MCF 10A (cell line): Measurements from ENCODE around the gene OR8D2. TPM values are rescaled to one million over a fixed set of nuclear protein-coding genes. Genes with fewer than 3 reads are reported as not detected.
"Not testable (repeated sequence)": the region's sequence is repeated elsewhere in the genome, so short reads cannot be mapped to it uniquely, and the experiment has no call there.

ENCODE experiments used
- BruUV-seq: library from RNA; stranded (reverse); fragments of 400-500 nt; replicated peaks from 2 replicates; lab custom pipeline; 2021; lab: Mats Ljungman, UMichigan
- CTCF ChIA-PET: fragments of 300-600 bp; sonication (Branson Sonifier 250); formaldehyde crosslinking; extraction: SDS; loops from one replicate; lab custom pipeline; 2021; ENCODE audit warnings: antibody characterized with exemption, inconsistent platforms; lab: Yijun Ruan, JAX
- POLR2A ChIA-PET: fragments of 300-600, 350-650 bp; sonication (Branson Sonifier 250); formaldehyde crosslinking; extraction: SDS; loops from one replicate; lab custom pipeline; 2020; ENCODE audit warnings: antibody characterized with exemption, inconsistent platforms; lab: Yijun Ruan, JAX
- DNase-seq: peaks from one replicate; pipeline ENCODE4 v3.0.0-alpha.2; 2018; ENCODE audit not compliant: unreplicated experiment
- H3K27ac Mint-ChIP-seq: one replicate; pipeline ENCODE4 v1.8.0; 2022; ENCODE audit warnings: mild to moderate bottlenecking, low read depth, mixed read lengths; ENCODE audit not compliant: unreplicated experiment
- H3K27me3 Mint-ChIP-seq: one replicate; pipeline ENCODE4 v1.8.0; 2022; ENCODE audit warnings: mixed read lengths; ENCODE audit not compliant: insufficient read depth, unreplicated experiment
- H3K36me3 Mint-ChIP-seq: one replicate; pipeline ENCODE4 v1.8.0; 2022; ENCODE audit warnings: mild to moderate bottlenecking, moderate library complexity, mixed read lengths; ENCODE audit not compliant: insufficient read depth, unreplicated experiment
- H3K4me1 Mint-ChIP-seq: one replicate; pipeline ENCODE4 v1.8.0; 2022; ENCODE audit warnings: mixed read lengths; ENCODE audit not compliant: insufficient read depth, unreplicated experiment
- H3K4me3 Mint-ChIP-seq: one replicate; pipeline ENCODE4 v1.8.0; 2022; ENCODE audit warnings: mild to moderate bottlenecking, moderate library complexity, mixed read lengths; ENCODE audit not compliant: unreplicated experiment
- H3K9me3 Mint-ChIP-seq: one replicate; pipeline ENCODE4 v1.8.0; 2022; ENCODE audit warnings: mixed read lengths; ENCODE audit not compliant: unreplicated experiment
- CTCF ChIP-seq: fragments of 200-600 bp; IDR thresholded peaks from one replicate; pipeline ENCODE4 v1.8.0; 2022; ENCODE audit warnings: antibody characterized with exemption, mild to moderate bottlenecking; ENCODE audit not compliant: unreplicated experiment
- intact Hi-C: fragments of 100-400 bp; cut with micrococcal nuclease; formaldehyde crosslinking; loops from 2 replicates; pipeline ENCODE4 v1.14.1; 2022
- total RNA-seq: library from RNA; stranded (reverse); gene quantifications from 2 replicates; pipeline ENCODE4 v1.2.3, GENCODE V29; 2022

The OR8D2 gene
- total RNA-seq, 1 experiment from 2014 or later: not detected

- no peaks in the 10 kb centered on the region for H3K36me3 Mint-ChIP-seq
- CTCF ChIA-PET: interaction anchor here (1.0 to 1.8 kb wide), 3 partner anchors 203 to 208 kb away, joined by 3 to 5 read pairs (median 4); no protein-coding TSS in a partner anchor
- no peak for TF ChIP-seq CTCF
- BruUV-seq: no TSS peak
- peak; percentile 12 for DNase-seq
- no peaks in the 10 kb centered on the region for H3K4me1 Mint-ChIP-seq
- H3K4me3 Mint-ChIP-seq: no peak overlapping the region
- peaks cover 16% of the 10 kb centered on the region for H3K9me3 Mint-ChIP-seq
- H3K27me3 Mint-ChIP-seq: no peaks in the 10 kb centered on the region
- intact Hi-C loops: loop anchor here (1.0 kb wide), 1 partner anchor 207 kb away; no protein-coding TSS in a partner anchor
- POLR2A ChIA-PET: no interaction called here
- H3K27ac Mint-ChIP-seq: no peak overlapping the region
Measured at GRCh38 chr11:124277804-124278203, 42.2 kb downstream of the OR8D2 start.

- intact Hi-C loops: no loop called here
- ChIA-PET POLR2A (interaction anchor here (0.5 kb wide), 1 partner anchor 45 kb away, joined by 3 read pairs; no protein-coding TSS in a partner anchor), CTCF (interaction anchor here (1.0 to 1.8 kb wide), 2 partner anchors 202 to 206 kb away, joined by 4 to 5 read pairs; no protein-coding TSS in a partner anchor)
- Mint-ChIP-seq H3K4me1 (no peaks in the 10 kb centered on the region), H3K9me3 (peaks cover 16% of the 10 kb centered on the region), H3K27me3 (peaks cover 2% of the 10 kb centered on the region), H3K27ac (no peak overlapping the region), H3K4me3 (no peak overlapping the region), H3K36me3 (no peaks in the 10 kb centered on the region)
- TF ChIP-seq CTCF: no peak
- no TSS peak for BruUV-seq
- DNase-seq: no peak
Measured at GRCh38 chr11:124277207-124277606, 42.8 kb downstream of the OR8D2 start.

GRCh38 chr11:124276081-124276480, 43.9 kb downstream of the OR8D2 start:
- POLR2A ChIA-PET: no interaction called here
- H3K27me3 Mint-ChIP-seq: peaks cover 13% of the 10 kb centered on the region

GRCh38 chr11:124274000-124274399, 46.0 kb downstream of the OR8D2 start:
- no peak for TF ChIP-seq CTCF
- Mint-ChIP-seq H3K27ac (no peak overlapping the region), H3K36me3 (no peaks in the 10 kb centered on the region), H3K4me1 (no peaks in the 10 kb centered on the region), H3K27me3 (peaks cover 34% of the 10 kb centered on the region), H3K9me3 (no peaks in the 10 kb centered on the region), H3K4me3 (no peak overlapping the region)
- intact Hi-C loops: no loop called here
- no peak for DNase-seq
- ChIA-PET CTCF (no interaction called here), POLR2A (no interaction called here)
- no TSS peak for BruUV-seq

More at GRCh38 chr11:124276081-124276480, 43.9 kb downstream of the OR8D2 start:
- peaks cover 8% of the 10 kb centered on the region for H3K9me3 Mint-ChIP-seq
- H3K27ac Mint-ChIP-seq: no peak overlapping the region
- DNase-seq: no peak
- no peak for TF ChIP-seq CTCF
- CTCF ChIA-PET: interaction anchor here (0.6 to 0.9 kb wide), 2 partner anchors 82 to 718 kb away, joined by 3 to 4 read pairs; no protein-coding TSS in a partner anchor
- no TSS peak for BruUV-seq
- H3K4me3 Mint-ChIP-seq: no peak overlapping the region
- no peaks in the 10 kb centered on the region for H3K4me1 Mint-ChIP-seq
- H3K36me3 Mint-ChIP-seq: no peaks in the 10 kb centered on the region
- intact Hi-C loops: no loop called here

GRCh38 chr11:124270886-124271285, 49.1 kb downstream of the OR8D2 start:
- DNase-seq, intact Hi-C loops, BruUV-seq, H3K36me3 Mint-ChIP-seq, POLR2A ChIA-PET, H3K4me1 Mint-ChIP-seq, H3K4me3 Mint-ChIP-seq, H3K27ac Mint-ChIP-seq, CTCF ChIA-PET, H3K9me3 Mint-ChIP-seq: not testable (repeated sequence)
- peaks cover 60% of the 10 kb centered on the region for H3K27me3 Mint-ChIP-seq
